Vein endothelial cell (primary cell): Measurements from ENCODE around the gene NR2F1-AS1. TPM values are rescaled to one million over a fixed set of nuclear protein-coding genes. Genes with fewer than 3 reads are reported as not detected.

Experiments
- total RNA-seq: library from RNA; depleted of rRNA; stranded (reverse); fragments of >200 nt; gene quantifications from 2 replicates; pipeline ENCODE4 v1.2.3, GENCODE V29; 2012

Gene NR2F1-AS1
- total RNA-seq: 16.4 and 18.3 TPM in 2 replicates

DNA sequence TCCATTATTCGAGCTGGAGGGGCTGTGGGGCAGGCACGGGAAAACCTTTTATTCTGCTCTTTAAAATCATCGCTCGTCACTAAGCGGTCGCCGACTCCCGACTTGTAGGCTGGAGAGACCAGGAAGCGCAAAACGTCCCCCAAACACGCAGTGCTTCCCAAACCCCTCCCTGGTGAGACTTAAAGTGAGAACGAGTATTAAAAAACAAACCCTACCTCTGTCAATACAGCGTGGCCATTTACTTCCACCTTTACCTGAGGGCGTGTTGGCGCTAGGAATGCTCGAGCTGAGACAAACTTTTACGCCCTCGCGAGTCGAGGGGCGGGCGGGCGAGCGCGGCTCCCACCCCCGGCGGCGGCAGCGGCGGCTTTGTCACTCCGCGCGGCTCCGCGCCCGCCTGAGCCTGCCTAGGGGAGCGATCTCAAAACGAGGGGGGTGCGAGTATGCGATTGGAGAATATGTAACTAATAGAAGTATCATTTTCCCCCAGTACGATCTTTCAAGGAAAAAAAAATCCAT is at the start of gene NR2F1-AS1:
Gene NR2F1-AS1 (minus strand): TSS at position 293 of the 519 bp plus-strand sequence.

DNA sequence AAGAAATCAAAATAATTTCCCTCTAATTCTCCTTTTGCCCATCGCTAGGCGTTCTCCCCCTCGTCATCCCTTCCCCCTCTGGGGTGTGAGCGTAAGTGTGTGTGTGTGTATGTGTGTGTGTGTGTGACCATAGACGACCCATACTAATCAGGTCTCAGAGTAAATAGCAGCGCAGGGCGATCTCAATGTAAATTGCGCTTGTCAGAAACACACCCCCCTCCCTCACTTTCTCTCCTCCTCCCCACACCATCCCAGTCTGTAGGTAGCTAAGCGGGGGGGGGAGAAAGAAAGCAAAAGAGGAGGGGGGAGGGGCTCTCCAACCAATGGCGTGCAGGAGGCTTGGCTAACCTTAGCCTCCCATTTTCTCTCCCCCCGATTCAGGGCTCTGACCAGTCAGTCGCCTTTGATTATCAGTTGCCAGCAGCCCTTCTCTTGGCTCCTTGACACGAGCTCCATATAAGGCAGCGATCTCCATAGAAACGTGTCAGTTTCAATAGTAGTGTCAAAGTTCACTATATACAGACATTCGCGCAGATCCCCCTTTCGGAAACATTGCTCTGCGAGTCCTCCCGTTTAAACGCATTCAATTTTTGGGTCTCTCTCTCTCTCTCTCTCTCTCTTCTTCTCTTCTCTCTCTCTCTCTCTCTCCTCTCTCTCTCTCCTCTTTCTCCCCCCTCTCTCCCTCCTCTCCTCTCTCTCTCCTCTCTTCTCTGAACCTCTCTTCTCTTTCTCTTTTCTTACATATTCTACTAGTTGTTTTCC is 1.8 kb upstream of the NR2F1-AS1 start, which contains the start of gene NR2F1:
Gene NR2F1 (plus strand): TSS at position 546 of the 762 bp plus-strand sequence. CDS start 1,802 bp downstream, outside the sequence.

Other genes with a start within 250 kb of the NR2F1-AS1 start
- gene NR2F1, start 2.0 kb upstream of the NR2F1-AS1 start, total RNA-seq: 24.9 and 41.5 TPM in 2 replicates
- 2.0 and 2.2 TPM in 2 replicates for gene POU5F2, start 160.4 kb upstream of the NR2F1-AS1 start, total RNA-seq